SW 1271 (cell line): ENCODE measurements around the gene GRAMD1B.
"Not testable (repeated sequence)": the region's sequence is repeated elsewhere in the genome, so short reads cannot be mapped to it uniquely, and the experiment has no call there.

Experiments used
- DNase-seq, 2 experiments: peaks; one replicate each; lab custom pipeline; 2025; lab: John Stamatoyannopoulos, UW

GRAMD1B gene

DNA sequence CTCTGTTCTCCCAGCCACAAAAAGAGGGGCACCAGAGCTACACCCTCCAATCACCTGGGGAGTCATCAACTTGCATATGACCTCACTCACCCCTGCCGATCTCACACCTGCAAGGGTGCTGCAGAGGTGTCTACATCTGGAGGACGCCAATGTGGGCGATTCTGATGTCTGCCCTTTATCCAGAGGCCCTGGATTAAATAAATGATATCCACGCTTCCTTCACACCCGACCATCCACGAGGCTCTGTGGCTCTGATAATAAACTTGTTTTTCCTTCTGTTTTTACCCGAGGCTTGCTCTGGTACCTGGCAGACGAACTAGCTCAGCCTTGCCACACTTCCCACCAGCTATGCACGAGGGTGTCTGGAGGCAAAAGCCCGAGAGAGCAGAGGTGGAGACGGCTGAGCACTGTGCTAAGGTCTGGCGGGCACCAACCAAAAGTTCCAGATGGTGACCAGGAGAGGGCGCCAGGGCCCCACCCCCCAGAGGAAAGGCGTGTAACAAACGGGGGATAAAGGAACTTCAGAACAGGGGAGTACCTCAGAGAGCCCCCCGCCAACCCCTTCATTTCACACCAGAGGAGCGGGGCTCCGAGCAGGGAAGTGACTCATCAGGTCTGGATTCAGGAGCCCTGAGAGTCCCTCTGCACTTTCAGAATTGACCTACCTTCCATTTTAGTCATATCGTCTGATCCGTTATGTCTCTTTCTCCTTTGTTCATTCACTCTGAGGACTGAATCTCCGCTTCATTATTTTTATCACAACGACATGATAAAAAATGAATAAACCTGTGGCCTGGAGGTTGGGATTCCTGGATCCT lies 210.8 kb downstream of the GRAMD1B start:
- peak in 1 of 2 experiments; percentile 23 for DNase-seq

DNA sequence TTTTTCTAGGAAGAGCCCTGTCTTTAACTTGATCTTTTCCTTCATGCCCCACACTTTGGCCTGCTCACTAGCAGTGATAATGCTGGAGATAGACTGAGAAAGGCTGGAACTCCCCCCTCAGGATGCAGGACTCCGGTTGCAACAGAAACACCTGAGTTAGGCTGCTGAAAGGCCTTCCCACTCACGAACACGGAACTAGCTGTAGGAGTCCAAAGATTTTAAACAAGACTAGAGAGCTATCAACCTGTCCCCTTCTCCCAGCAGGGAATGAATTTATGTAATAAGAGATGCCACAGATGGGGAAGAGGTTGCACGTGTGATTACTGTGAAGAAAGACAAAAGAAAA lies 211.4 kb downstream of the GRAMD1B start:
- DNase-seq, result no peak

- no peak for DNase-seq
Measured at GRCh38 chr11:123642435-123642834, 212.4 kb downstream of the GRAMD1B start.

DNA sequence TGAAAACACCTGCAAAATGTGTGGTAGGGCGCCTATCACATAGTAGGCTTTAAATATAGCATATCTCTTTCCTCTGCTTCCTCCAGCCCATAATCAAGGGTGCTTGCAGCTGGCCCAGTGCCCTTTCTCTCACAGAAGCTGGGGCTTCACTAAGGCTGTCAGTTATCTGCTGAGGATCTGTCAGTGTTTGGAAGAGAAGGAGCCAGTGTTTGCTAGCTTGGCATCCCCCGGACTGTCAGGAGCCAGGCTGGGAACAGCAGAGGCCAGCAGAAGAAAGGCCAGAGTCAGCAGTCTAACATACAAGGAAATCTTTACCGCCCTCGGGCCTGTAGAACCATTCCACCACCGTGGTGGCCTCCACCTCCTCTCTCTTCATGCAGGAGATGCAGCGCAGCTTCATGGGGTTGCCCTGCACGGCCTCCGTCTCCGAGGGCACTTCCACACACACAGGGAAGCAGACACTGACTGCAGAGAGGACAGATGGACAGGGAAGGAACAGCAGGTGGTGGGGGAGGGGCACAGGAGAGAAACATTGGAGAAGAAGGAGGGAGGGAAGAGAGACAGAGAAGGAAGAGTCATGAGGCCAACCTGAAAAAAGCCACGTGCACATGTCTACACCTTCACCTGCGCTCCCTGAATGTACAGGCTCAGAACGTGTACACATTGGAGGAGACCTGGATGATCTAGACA lies 215.4 kb downstream of the GRAMD1B start:
- no peak for DNase-seq

GRCh38 chr11:123650901-123651300 lies 220.8 kb downstream of the GRAMD1B start:
- DNase-seq, result no peak

GRCh38 chr11:123652599-123652998 lies 222.5 kb downstream of the GRAMD1B start:
- no peak for DNase-seq

DNA sequence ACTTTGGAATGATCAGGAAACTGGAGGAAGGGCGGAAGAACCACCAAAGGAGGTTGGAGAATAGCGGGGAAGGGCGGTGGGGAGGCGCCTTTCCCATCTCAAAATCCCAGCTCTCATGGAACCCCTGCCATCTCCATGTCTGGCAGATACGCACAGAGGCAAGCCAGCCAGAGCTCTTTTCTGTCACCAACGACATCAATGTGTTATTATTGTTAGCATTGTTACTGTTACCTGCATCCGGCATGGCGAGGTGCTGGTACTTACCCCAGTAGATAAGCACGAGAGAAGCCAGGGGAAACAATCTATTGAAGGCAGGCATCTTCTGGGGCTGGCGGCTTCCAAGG lies 223.4 kb downstream of the GRAMD1B start:
- no peak for DNase-seq

GRCh38 chr11:123653827-123654565 lies 223.9 kb downstream of the GRAMD1B start:
- peak; percentile 4 to 24 for DNase-seq

- peak; percentile 21 to 64 for DNase-seq
Measured at GRCh38 chr11:123654566-123655081, 224.6 kb downstream of the GRAMD1B start, which contains the start of gene SCN3B. SCN3B (minus strand) TSS chr11:123654624; CDS start chr11:123653801, 823 bp downstream.

- no peak for DNase-seq
Measured at GRCh38 chr11:123659311-123659710, 229.2 kb downstream of the GRAMD1B start.

DNA sequence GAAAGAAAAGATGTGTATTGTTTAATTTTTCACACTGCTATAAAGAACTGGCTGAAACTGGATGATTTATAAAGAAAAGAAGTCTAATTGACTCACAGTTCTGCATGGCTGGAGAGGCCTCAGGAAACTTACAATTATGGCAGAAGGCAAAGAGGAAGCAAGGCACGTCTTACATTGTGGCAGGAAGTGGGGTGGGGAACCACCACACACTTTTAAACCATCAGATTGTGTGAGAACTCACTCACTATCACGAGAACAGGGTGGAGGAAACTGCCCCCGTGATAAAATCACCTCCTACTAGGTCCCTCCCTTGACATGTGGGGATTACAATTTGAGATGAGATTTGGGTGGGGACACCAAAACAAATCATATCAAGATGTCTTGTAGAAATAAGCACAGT lies 229.9 kb downstream of the GRAMD1B start:
- not testable (repeated sequence) for DNase-seq

DNA sequence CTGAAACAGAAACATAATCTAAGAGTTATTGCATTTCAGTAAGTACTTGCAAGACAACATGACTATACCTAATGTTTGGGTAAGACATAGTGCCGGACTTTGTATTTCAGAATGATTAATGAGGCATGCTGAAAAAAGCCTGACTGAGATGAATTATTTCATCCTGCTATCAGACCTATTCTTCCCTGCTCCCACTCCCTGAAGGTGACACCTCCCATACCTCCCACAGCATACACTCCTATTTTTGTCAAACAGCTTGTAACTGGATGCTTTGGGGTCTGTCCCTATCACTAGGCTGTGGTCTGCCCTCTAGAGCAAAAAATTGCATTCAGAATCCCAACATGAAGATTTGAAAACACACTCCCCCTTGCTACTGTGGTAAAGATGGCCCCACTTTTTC lies 235.2 kb downstream of the GRAMD1B start:
- DNase-seq, result no peak

DNA sequence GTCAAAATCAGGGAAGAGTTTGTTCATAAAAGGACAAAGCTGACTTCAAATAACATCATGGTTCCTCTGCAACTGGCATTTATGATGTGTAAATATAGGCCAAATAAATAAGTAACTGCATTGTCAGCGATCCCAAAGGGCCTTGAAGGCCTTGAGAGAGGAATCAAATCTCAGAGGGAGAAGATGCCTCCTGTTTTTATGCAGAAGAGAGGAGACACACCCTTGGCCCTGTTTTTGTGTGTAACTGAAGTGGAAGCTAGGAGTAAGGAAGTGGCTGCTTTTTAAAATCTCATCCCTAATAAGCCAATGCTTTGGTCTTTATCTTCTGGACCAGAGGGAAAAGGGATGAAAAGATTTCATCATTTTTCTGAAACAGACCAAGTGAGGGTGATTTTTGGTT lies 240.0 kb downstream of the GRAMD1B start:
- DNase-seq, result no peak

- DNase-seq, result no peak
Measured at GRCh38 chr11:123671534-123671933, 241.5 kb downstream of the GRAMD1B start.

DNA sequence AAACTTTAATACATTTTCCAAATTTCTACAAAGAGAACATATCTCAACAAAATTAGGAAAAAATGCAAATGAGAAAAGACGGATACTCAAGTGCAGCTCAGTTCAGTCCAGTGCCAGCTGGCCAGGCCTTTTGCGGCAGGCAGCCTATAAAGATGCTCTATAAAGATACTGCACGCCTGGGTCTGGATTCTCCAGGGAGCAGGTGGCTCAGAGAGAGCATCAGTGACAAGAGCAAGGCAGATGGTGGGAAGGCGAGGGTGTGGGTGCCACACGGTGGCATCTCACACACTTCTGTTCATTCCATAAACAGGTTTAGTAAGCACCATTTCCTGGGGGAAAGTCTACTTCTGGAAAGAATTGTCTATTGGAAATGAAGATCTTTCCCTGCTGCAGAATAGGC lies 242.5 kb downstream of the GRAMD1B start:
- DNase-seq, result no peak

DNA sequence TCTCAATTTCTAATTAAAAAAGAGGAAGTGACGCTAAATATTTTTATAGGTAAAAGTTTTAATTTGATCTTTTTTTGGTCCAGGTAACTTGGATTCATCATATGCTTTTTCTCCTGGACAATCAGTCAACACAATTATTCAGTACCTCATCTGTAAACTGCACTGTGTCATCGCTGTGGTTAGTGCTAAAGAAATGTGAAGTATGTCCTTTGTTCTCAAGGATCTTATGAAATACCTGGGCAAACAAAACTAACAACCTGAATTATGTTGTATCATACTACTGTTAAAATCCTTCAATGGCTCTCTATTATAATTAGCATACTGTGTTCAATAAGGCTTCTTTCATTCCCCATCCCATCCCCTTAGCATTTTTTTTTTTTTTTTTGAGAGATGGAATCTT lies 244.2 kb downstream of the GRAMD1B start:
- DNase-seq, result no peak
